Keratinocyte (primary cell): ENCODE data around the gene RTN1.

Source experiments
- CTCF ChIP-seq, 3 experiments: IDR thresholded peaks in 1 of 3; conservative IDR thresholded peaks in 1 of 3; optimal IDR thresholded peaks in 1 of 3; 2 replicates in 2 of 3; 3 replicates in 1 of 3; pipeline versions ENCODE3 to v1.5.1; 2011; ENCODE audit warnings: low read length in 3 of 3, mild to moderate bottlenecking in 3 of 3, moderate library complexity in 2 of 3, control low read depth in 1 of 3, inconsistent platforms in 1 of 3; ENCODE audit not compliant: insufficient read depth in 2 of 3; ENCODE audit errors: extremely low read depth in 1 of 3
- EZH2 ChIP-seq: IDR thresholded peaks from one replicate; pipeline ENCODE4 v1.6.1; 2012; ENCODE audit warnings: inconsistent platforms, mild to moderate bottlenecking, low read length, moderate library complexity

GRCh38 chr14:59690426-59690825 lies 180.2 kb downstream of the RTN1 start:
- TF ChIP-seq CTCF (optimal IDR thresholded peaks at IDR 0.05 in 1 of 3, IDR thresholded peaks at IDR 0.05 in 1 of 3, conservative IDR thresholded peaks at IDR 0.05 in 1 of 3; ENCODE audit: extremely low read depth in 1 of 3, insufficient read depth in 2 of 3, low read length in 3 of 3) (no peak), EZH2 (no peak)
